Islet precursor cell (in vitro differentiated cells): ENCODE data around the gene PAXIP1.
A peak's percentile ranks its signal among the peaks of the same experiment; 100 is the strongest.
"Not testable (repeated sequence)": the region's sequence is repeated elsewhere in the genome, so short reads cannot be mapped to it uniquely, and the experiment has no call there.

ENCODE experiments used
- DNase-seq: peaks from one replicate; pipeline ENCODE4 v3.0.0-alpha.2; 2018

The PAXIP1 gene

GRCh38 chr7:154934353-154934952 lies 68.5 kb downstream of the PAXIP1 start:
- not testable (repeated sequence) for DNase-seq

- no peak for DNase-seq
Measured at GRCh38 chr7:154931906-154932305, 71.0 kb downstream of the PAXIP1 start.

GRCh38 chr7:154929006-154929726 lies 73.8 kb downstream of the PAXIP1 start:
- DNase-seq = no peak

- DNase-seq = peak; percentile 68
Measured at GRCh38 chr7:154928136-154929005, 74.6 kb downstream of the PAXIP1 start.

GRCh38 chr7:154927624-154928125 lies 75.2 kb downstream of the PAXIP1 start:
- DNase-seq = peak; percentile 73

- DNase-seq = peak; percentile 4
Measured at GRCh38 chr7:154922472-154922871, 80.5 kb downstream of the PAXIP1 start.

GRCh38 chr7:154919344-154920225 lies 83.3 kb downstream of the PAXIP1 start:
- DNase-seq = peak; percentile 41

- peak; percentile 32 for DNase-seq
Measured at GRCh38 chr7:154918741-154919140, 84.2 kb downstream of the PAXIP1 start.

- peak; percentile 12 for DNase-seq
Measured at GRCh38 chr7:154918266-154918665, 84.7 kb downstream of the PAXIP1 start.

- peak; percentile 53 for DNase-seq
Measured at GRCh38 chr7:154917808-154918160, 85.1 kb downstream of the PAXIP1 start.

GRCh38 chr7:154916856-154917807 lies 85.8 kb downstream of the PAXIP1 start:
- DNase-seq = peak; percentile 37

GRCh38 chr7:154916381-154916780 lies 86.5 kb downstream of the PAXIP1 start:
- DNase-seq = no peak

GRCh38 chr7:154915600-154915999 lies 87.3 kb downstream of the PAXIP1 start:
- DNase-seq = no peak

GRCh38 chr7:154914996-154915380 lies 87.9 kb downstream of the PAXIP1 start:
- no peak for DNase-seq

GRCh38 chr7:154914308-154914995 lies 88.5 kb downstream of the PAXIP1 start:
- DNase-seq = no peak

GRCh38 chr7:154913638-154914307 lies 89.2 kb downstream of the PAXIP1 start:
- peak; percentile 94 for DNase-seq

GRCh38 chr7:154912871-154913637 lies 89.9 kb downstream of the PAXIP1 start:
- no peak for DNase-seq

GRCh38 chr7:154911862-154912455 lies 91.0 kb downstream of the PAXIP1 start:
- DNase-seq = no peak

- DNase-seq = no peak
Measured at GRCh38 chr7:154911411-154911810, 91.5 kb downstream of the PAXIP1 start.
